CD4-positive, alpha-beta T cell treated with Interleukin-15 for 4 hours (primary cell): ENCODE measurements around the gene TFRC.
"Not testable (repeated sequence)": the region's sequence is repeated elsewhere in the genome, so short reads cannot be mapped to it uniquely, and the experiment has no call there.

Experiments
- DNase-seq: peaks from one replicate; pipeline ENCODE4 v3.0.0-alpha.2; 2020; ENCODE audit warnings: low spot score

Gene TFRC

GRCh38 chr3:196004359-196005052 lies 77.4 kb downstream of the TFRC start:
- not testable (repeated sequence) for DNase-seq

GRCh38 chr3:196003611-196004010 lies 78.3 kb downstream of the TFRC start:
- DNase-seq: no peak

- not testable (repeated sequence) for DNase-seq
Observed at GRCh38 chr3:196002721-196003120, 79.2 kb downstream of the TFRC start.

GRCh38 chr3:196001240-196001639 lies 80.7 kb downstream of the TFRC start:
- not testable (repeated sequence) for DNase-seq

GRCh38 chr3:196000360-196000950 lies 81.4 kb downstream of the TFRC start:
- DNase-seq: not testable (repeated sequence)

- no peak for DNase-seq
Observed at GRCh38 chr3:195999896-196000295, 82.0 kb downstream of the TFRC start.
